ENCODE results near the gene SF3A2. TPM values are rescaled to one million over a fixed set of nuclear protein-coding genes. Genes with fewer than 3 reads are reported as not detected.

SF3A2 gene
- total and polyA plus RNA-seq, 2 donors (not counting 1 experiment from before 2014, with no cell fraction given), result 98.2 to 140 TPM

- peaks cover 49 to 68% of the 10 kb centered on the region in 2 donors for H3K4me1 ChIP-seq (ENCODE audit: control insufficient read depth in 2 of 2, insufficient read depth in 2 of 2, low read length in 2 of 2)
- intact Hi-C loops (cut with micrococcal nuclease), result no loop called here
- Mint-ChIP-seq H3K9me3 (ENCODE audit: insufficient read depth) (no peaks in the 10 kb centered on the region), H3K27ac (peak overlapping the region; percentile 89), H3K4me3 (peak overlapping the region; percentile 89), H3K4me1 (peaks cover 57% of the 10 kb centered on the region), H3K27me3 (no peaks in the 10 kb centered on the region)
- POLR2A ChIA-PET, result interaction anchor here (0.8 to 2.4 kb wide), 6 partner anchors 12 to 41 kb away, joined by 3 to 12 read pairs (median 4); no protein-coding TSS in a partner anchor
- peak; percentile 9 for ATAC-seq (ENCODE audit: low read depth)
- WGBS (ENCODE audit: insufficient coverage), result under 1% methylated on average over 82 of the region's 82 CpGs
- peaks cover 65% of the 10 kb centered on the region for H3K79me2 ChIP-seq (ENCODE audit: control insufficient read depth, insufficient read depth, low read length)
- DNase-seq, result peak; percentile 76
- TF ChIP-seq CTCF (IDR thresholded peaks at IDR 0.05) (no peak), EZH2 (IDR thresholded peaks at IDR 0.05; ENCODE audit: borderline replicate concordance, insufficient read depth, low read depth, low read length, poor library complexity, severe bottlenecking) (no peak)
- H3K4me2 ChIP-seq (replicated peaks; ENCODE audit: low read depth, low read length, poor library complexity, severe bottlenecking), result peak overlapping the region; percentile 82
- peak overlapping the region; percentile 50 for H2AFZ ChIP-seq (ENCODE audit: insufficient read depth, low read depth, low read length, poor library complexity, severe bottlenecking)
- peaks cover 0 to 19% of the 10 kb centered on the region in 2 experiments for H3K36me3 ChIP-seq (replicated peaks in 1 of 2; ENCODE audit: control extremely low read depth in 1 of 2, control insufficient read depth in 1 of 2, extremely low read depth in 1 of 2, insufficient read depth in 2 of 2, low read length in 1 of 2)
- no peaks in the 10 kb centered on the region for H3K27me3 ChIP-seq (replicated peaks in 1 of 4; ENCODE audit: control extremely low read depth in 1 of 4, control insufficient read depth in 3 of 4, insufficient read depth in 4 of 4, low read length in 3 of 4)
- H3K27ac ChIP-seq (ENCODE audit: low read length in 2 of 2), result peak overlapping the region in 1 of 2 donors; percentile 81
- CTCF ChIA-PET, result interaction anchor here (0.9 to 2.0 kb wide), 3 partner anchors 12 to 20 kb away, joined by 3 to 9 read pairs (median 5); no protein-coding TSS in a partner anchor
- H3K9ac ChIP-seq (ENCODE audit: low read length), result peak overlapping the region; percentile 69
- no peaks in the 10 kb centered on the region for H3K9me3 ChIP-seq (ENCODE audit: control extremely low read depth in 1 of 3, control insufficient read depth in 2 of 3, insufficient read depth in 1 of 3, low read length in 2 of 3)
- H4K20me1 ChIP-seq (ENCODE audit: control insufficient read depth, insufficient read depth, low read length, poor library complexity, severe bottlenecking), result peaks cover 48% of the 10 kb centered on the region
- H3K4me3 ChIP-seq (ENCODE audit: control extremely low read depth in 1 of 5, extremely low read depth in 1 of 5, insufficient read depth in 1 of 5, low read depth in 2 of 5, low read length in 4 of 5), result peak overlapping the region; percentile 30 to 82 (median 71)
These were observed 54.0 kb downstream of the SF3A2 start for GRCh38 chr19:2290441-2291184.
